Fibroblast of skin of abdomen (primary cell): ENCODE measurements around the gene BSN.
"Not testable (repeated sequence)": the region's sequence is repeated elsewhere in the genome, so short reads cannot be mapped to it uniquely, and the experiment has no call there.

Experiments used
- DNase-seq: peaks from one replicate; pipeline ENCODE4 v3.0.0-alpha.2; 2013

BSN gene

GRCh38 chr3:49675912-49676311, 121.6 kb downstream of the BSN start:
- DNase-seq: no peak

- DNase-seq: no peak
Measured at GRCh38 chr3:49680493-49681231, 126.4 kb downstream of the BSN start.

GRCh38 chr3:49681232-49681522, 126.9 kb downstream of the BSN start:
- DNase-seq: no peak

- DNase-seq: no peak
Measured at GRCh38 chr3:49681543-49681942, 127.3 kb downstream of the BSN start.

- no peak for DNase-seq
Measured at GRCh38 chr3:49683162-49683561, 128.9 kb downstream of the BSN start.

GRCh38 chr3:49684453-49684852, 130.2 kb downstream of the BSN start:
- not testable (repeated sequence) for DNase-seq

- DNase-seq: not testable (repeated sequence)
Measured at GRCh38 chr3:49685103-49685502, 130.8 kb downstream of the BSN start.

- not testable (repeated sequence) for DNase-seq
Measured at GRCh38 chr3:49685846-49686245, 131.6 kb downstream of the BSN start.

GRCh38 chr3:49686346-49686745, 132.1 kb downstream of the BSN start:
- not testable (repeated sequence) for DNase-seq

- peak; percentile 36 for DNase-seq
Measured at GRCh38 chr3:49686769-49687423, 132.6 kb downstream of the BSN start.

GRCh38 chr3:49687424-49687795, 133.1 kb downstream of the BSN start:
- not testable (repeated sequence) for DNase-seq

GRCh38 chr3:49688338-49689045, 134.2 kb downstream of the BSN start:
- not testable (repeated sequence) for DNase-seq

- peak; percentile 90 for DNase-seq
Measured at GRCh38 chr3:49689046-49689907, 135.0 kb downstream of the BSN start, which contains the start of the genes MST1 and RNF123. TSS of gene MST1 (minus strand) at chr3:49689474. CDS start at chr3:49688691, 783 bp downstream. TSS of gene RNF123 (plus strand) at chr3:49689557. CDS start at chr3:49691166, 1,609 bp downstream.

- DNase-seq: not testable (repeated sequence)
Measured at GRCh38 chr3:49689908-49690624, 135.8 kb downstream of the BSN start.

- not testable (repeated sequence) for DNase-seq
Measured at GRCh38 chr3:49690856-49691255, 136.6 kb downstream of the BSN start.

- not testable (repeated sequence) for DNase-seq
Measured at GRCh38 chr3:49691481-49691880, 137.2 kb downstream of the BSN start.

GRCh38 chr3:49694409-49695070, 140.3 kb downstream of the BSN start:
- DNase-seq: not testable (repeated sequence)

- not testable (repeated sequence) for DNase-seq
Measured at GRCh38 chr3:49695350-49696015, 141.2 kb downstream of the BSN start.

GRCh38 chr3:49699281-49699979, 145.2 kb downstream of the BSN start:
- DNase-seq: no peak

- no peak for DNase-seq
Measured at GRCh38 chr3:49700014-49700413, 145.7 kb downstream of the BSN start.
